ENCODE measurements around the gene LRRC49.

DNA sequence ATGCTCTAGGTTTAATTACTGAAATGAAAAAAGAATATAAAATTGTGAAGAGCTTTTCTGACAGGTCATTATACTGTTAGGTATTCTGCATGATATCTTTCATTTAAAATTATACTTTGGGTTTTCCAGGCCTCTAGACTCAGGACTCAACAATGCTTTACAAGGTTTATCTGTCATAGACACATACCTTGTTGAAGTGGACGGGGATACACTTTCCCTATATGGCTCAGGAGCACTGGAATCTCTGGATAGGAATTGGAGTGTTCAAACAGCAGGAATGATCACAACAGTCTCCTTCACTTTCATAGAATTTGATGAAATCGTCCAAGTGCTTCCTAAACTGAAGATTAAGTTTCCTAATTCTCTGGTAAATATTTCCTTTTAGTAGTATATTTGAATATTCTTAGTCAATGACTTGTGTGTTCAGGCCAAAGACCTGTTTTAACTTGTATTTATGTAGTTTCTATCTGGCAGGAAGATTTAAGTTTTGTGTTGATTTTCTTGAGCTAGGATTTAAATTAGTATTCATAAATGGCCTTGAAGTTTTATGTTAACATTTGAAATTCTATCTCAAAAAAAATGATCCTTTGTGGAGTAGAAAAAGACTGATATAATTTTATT is 115.7 kb downstream of the LRRC49 start:
- TF ChIP-seq, protein P1, sequence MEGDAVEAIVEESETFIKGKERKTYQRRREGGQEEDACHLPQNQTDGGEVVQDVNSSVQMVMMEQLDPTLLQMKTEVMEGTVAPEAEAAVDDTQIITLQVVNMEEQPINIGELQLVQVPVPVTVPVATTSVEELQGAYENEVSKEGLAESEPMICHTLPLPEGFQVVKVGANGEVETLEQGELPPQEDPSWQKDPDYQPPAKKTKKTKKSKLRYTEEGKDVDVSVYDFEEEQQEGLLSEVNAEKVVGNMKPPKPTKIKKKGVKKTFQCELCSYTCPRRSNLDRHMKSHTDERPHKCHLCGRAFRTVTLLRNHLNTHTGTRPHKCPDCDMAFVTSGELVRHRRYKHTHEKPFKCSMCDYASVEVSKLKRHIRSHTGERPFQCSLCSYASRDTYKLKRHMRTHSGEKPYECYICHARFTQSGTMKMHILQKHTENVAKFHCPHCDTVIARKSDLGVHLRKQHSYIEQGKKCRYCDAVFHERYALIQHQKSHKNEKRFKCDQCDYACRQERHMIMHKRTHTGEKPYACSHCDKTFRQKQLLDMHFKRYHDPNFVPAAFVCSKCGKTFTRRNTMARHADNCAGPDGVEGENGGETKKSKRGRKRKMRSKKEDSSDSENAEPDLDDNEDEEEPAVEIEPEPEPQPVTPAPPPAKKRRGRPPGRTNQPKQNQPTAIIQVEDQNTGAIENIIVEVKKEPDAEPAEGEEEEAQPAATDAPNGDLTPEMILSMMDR (IDR thresholded peaks at IDR 0.05): no peak
- no peak for TF ChIP-seq POLR2A (IDR thresholded peaks at IDR 0.05)
